Sigmoid colon (tissue), 7 donors: ENCODE measurements around the gene ABHD5. TPM values are rescaled to one million over a fixed set of nuclear protein-coding genes. Genes with fewer than 3 reads are reported as not detected.
A peak's percentile ranks its signal among the peaks of the same experiment; 100 is the strongest.

Experiments
- DNase-seq: peaks from one replicate; pipeline ENCODE4 v3.0.0-alpha.2; 2019
- H3K27ac ChIP-seq, 4 donors: fragments of 200-600 bp; sonication (generic); one replicate each; pipeline ENCODE4 v1.5.1; 2016 to 2019; ENCODE audit warnings: mild to moderate bottlenecking in 1 of 4
- H3K27me3 ChIP-seq, 3 donors: fragments of 200-600 bp; sonication (generic); one replicate each; pipeline ENCODE4 v1.5.1; 2019; ENCODE audit warnings: mild to moderate bottlenecking in 1 of 3
- H3K36me3 ChIP-seq, 4 donors: fragments of 200-600 bp; sonication (generic); one replicate each; pipeline ENCODE4 v1.5.1; 2016 to 2019
- H3K4me1 ChIP-seq, 4 donors: fragments of 200-600 bp; sonication (generic); one replicate each; pipeline ENCODE4 v1.5.1; 2017 to 2019
- H3K4me3 ChIP-seq, 4 donors: fragments of 200-600 bp; sonication (generic); one replicate each; pipeline ENCODE4 v1.5.1; 2017 to 2019; ENCODE audit warnings: mild to moderate bottlenecking in 2 of 4, moderate library complexity in 1 of 4
- H3K9me3 ChIP-seq, 4 donors: fragments of 200-600 bp in 3 of 4; sonication (generic) in 3 of 4; one replicate each; pipeline versions ENCODE4 v1.5.1 to v1.6.1; 2013 to 2019
- EP300 ChIP-seq, 4 donors: sonication (generic); formaldehyde crosslinking; IDR thresholded peaks; one replicate each; pipeline ENCODE4 v1.6.1; 2017; ENCODE audit warnings: antibody characterized with exemption in 4 of 4
- POLR2A ChIP-seq, 2 donors: fragments of 450-650 bp; IDR thresholded peaks; one replicate each; pipeline ENCODE4 v1.6.1; 2016; ENCODE audit warnings: antibody characterized with exemption in 2 of 2, mild to moderate bottlenecking in 2 of 2, moderate library complexity in 2 of 2
- POLR2AphosphoS5 ChIP-seq, 4 donors: sonication (generic); formaldehyde crosslinking; IDR thresholded peaks; one replicate each; pipeline ENCODE4 v1.6.1; 2017; ENCODE audit warnings: antibody characterized with exemption in 4 of 4
- WGBS, 2 donors: extraction: QIAGEN DNeasy Blood & Tissue Kit; methylation state at CpG; one replicate each; pipeline ENCODE4 v1.1.7; 2013; 5-methylcytosine and 5-hydroxymethylcytosine counted together
- intact Hi-C: fragments of 100-400 bp; cut with DNase I; formaldehyde crosslinking; loops from one replicate; pipeline ENCODE4 v1.15.1; 2023
- polyA plus RNA-seq, 3 donors: library from polyadenylated mRNA; stranded (reverse); fragments of 200-250 nt; gene quantifications; one replicate each; pipeline ENCODE4 v1.2.3, GENCODE V29; 2013
- total RNA-seq, 4 donors: library from RNA; depleted of rRNA; stranded (reverse); fragments of >200 nt; gene quantifications; one replicate each; pipeline ENCODE4 v1.1.0, GENCODE V29; 2016
- TF ChIP-seq, protein P1 (sequence below), 4 experiments: fragments of 450-650 bp in 3 of 4; fragments of 200-600 bp in 1 of 4; IDR thresholded peaks; one replicate each; pipeline ENCODE4 v1.5.1; 2016 to 2019; ENCODE audit warnings: antibody characterized with exemption in 4 of 4, mild to moderate bottlenecking in 3 of 4, moderate library complexity in 2 of 4
- donor health status: healthy with polysubstance abuse.
- donor health status: Bipolar disorder and iron deficiency.
- donor health status: healthy.

Gene ABHD5
- total and polyA plus RNA-seq, 7 donors = 11.1 to 48.3 (median 22.2) TPM

DNA sequence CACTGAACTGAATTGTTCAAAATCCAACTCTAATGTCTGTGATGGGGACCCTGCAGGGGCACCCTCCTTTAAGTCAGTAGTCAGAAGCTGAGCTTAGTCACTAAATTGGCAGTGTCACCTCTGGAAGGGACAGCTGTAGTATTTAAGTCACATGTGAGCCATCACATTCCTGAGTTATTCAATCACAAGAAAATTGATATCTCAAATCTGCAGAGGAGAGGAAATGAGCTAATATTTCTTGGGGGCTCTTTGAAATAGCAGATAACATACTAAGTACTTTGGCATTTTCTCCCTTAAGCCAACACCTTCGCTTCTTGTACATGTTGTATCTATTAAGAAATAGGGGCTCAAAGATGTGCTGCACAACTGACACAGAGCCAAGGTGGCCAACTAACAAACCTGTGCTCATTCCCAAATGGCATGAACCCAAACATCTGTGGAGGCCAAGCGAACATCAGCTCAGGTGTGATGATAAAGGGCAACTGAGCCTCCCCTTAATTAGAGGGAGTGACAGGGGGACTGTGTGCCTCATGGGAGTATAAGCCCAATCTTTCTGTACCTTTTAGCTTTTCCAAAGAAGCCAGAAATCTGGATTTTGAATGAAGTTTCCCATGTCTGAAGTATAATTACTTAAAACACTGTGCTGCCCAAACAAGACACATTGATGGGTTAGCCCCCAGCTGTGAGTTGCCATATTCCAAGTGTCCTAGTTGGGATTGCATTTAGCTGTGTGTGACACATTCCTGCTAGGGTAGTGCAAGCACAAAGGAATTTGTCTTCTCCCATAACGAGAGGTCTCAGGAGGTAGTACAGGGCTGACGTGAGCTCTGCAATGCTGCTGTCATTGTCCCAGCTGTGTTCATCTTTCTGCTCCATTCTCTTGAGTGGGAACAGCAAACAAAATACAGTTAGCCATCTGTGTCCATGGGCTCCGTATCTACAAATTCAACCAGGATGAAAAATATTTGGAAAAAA, 63.3 kb downstream of the ABHD5 start:
- DNase-seq = no peak
- TF ChIP-seq, protein P1, sequence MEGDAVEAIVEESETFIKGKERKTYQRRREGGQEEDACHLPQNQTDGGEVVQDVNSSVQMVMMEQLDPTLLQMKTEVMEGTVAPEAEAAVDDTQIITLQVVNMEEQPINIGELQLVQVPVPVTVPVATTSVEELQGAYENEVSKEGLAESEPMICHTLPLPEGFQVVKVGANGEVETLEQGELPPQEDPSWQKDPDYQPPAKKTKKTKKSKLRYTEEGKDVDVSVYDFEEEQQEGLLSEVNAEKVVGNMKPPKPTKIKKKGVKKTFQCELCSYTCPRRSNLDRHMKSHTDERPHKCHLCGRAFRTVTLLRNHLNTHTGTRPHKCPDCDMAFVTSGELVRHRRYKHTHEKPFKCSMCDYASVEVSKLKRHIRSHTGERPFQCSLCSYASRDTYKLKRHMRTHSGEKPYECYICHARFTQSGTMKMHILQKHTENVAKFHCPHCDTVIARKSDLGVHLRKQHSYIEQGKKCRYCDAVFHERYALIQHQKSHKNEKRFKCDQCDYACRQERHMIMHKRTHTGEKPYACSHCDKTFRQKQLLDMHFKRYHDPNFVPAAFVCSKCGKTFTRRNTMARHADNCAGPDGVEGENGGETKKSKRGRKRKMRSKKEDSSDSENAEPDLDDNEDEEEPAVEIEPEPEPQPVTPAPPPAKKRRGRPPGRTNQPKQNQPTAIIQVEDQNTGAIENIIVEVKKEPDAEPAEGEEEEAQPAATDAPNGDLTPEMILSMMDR (IDR thresholded peaks at IDR 0.05) = no peak
- TF ChIP-seq POLR2A (IDR thresholded peaks at IDR 0.05) = no peak
- no peak for TF ChIP-seq EP300 (IDR thresholded peaks at IDR 0.05)
- no peak for TF ChIP-seq POLR2AphosphoS5 (IDR thresholded peaks at IDR 0.05)
- 86% methylated on average over 5 of the region's 5 CpGs for WGBS, 2 donors
- no peaks in the 10 kb centered on the region for H3K9me3 ChIP-seq
- peaks cover 0 to 4% (median 3%) of the 10 kb centered on the region in 4 donors for H3K4me1 ChIP-seq
- H3K4me3 ChIP-seq = no peak overlapping the region
- H3K27me3 ChIP-seq = no peaks in the 10 kb centered on the region
- H3K36me3 ChIP-seq = no peaks in the 10 kb centered on the region
- H3K27ac ChIP-seq = no peak overlapping the region
- intact Hi-C loops = no loop called here

DNA sequence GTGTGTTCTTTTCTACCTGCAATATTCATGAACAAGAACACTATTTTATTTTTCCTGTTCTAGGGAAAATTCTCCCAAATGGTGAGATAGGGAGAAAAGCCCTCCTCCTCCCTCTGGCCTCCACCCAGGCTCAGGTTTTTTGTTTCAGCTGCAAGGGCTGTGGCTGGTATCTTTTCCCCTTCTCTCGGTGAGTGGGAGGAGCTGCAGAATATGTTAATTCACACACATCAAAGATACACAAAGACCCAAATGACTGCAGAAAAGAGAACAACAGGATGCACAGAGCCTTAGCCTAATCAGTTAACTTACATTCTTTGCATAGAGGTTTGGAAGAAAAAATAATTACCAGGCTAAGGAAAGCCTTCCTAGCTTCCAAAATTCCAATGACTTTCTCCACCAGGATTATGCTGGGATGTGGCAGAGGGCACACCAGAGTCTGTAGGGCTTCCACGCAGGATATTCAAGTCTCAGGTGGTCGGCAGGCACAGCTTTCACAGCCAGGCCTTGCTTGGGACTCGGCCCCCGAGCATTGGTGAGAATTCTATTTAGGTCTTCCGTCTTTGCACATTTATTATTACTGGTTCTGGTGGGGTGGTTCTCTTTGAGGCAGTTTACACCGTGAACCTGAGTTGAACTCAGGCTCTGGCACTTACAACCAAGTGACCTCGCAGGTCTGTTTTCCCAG, 64.9 kb downstream of the ABHD5 start:
- 75 to 77% methylated on average over 8 of the region's 8 CpGs for WGBS, 2 donors
- Histone ChIP-seq H3K27me3 (no peaks in the 10 kb centered on the region), H3K9me3 (no peaks in the 10 kb centered on the region), H3K27ac (no peak overlapping the region), H3K4me3 (no peak overlapping the region), H3K4me1 (peaks cover 0 to 12% (median 10%) of the 10 kb centered on the region in 4 donors), H3K36me3 (no peaks in the 10 kb centered on the region)
- intact Hi-C loops = no loop called here
- TF ChIP-seq EP300 (IDR thresholded peaks at IDR 0.05) = no peak
- no peak for TF ChIP-seq POLR2A (IDR thresholded peaks at IDR 0.05)
- TF ChIP-seq, protein P1 (IDR thresholded peaks at IDR 0.05) = no peak
- no peak for TF ChIP-seq POLR2AphosphoS5 (IDR thresholded peaks at IDR 0.05)
- DNase-seq = no peak

DNA sequence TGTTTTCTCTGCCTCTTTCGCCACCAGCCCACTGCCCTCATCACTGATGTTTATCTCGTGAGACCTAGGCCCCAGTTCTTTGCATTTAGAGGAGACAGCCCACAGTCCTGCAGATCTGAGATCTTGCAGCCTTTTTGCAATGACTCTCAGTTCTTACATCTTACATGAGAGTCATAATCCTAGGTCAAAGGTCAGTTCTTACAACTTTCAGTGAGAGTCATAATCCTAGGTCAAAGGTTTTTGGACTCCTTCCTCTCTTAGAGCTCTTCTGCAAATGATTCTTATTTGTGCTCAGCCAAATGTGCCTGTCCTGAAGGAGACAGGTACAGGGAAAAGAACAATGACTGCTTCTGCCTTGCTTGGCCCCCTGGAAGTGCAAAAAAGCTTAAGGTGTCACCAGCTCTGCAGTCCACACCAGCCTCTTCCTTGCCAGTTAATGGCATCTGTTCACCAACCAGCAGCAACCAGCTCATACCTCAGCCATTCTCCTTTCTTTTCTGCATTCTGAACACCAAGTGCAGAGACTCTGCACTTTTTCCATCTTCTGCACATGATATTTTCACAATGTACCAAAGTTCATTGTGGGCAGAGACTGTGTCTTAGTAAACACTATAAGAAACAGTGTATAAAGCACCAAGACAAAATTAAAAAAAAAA, 67.1 kb downstream of the ABHD5 start:
- 80 to 94% methylated on average over 2 of the region's 2 CpGs for WGBS, 2 donors
- no peak for DNase-seq
- H3K27ac ChIP-seq = no peak overlapping the region
- intact Hi-C loops = no loop called here
- H3K4me1 ChIP-seq = peaks cover 0 to 12% (median 10%) of the 10 kb centered on the region in 4 donors
- H3K36me3 ChIP-seq = no peaks in the 10 kb centered on the region
- H3K27me3 ChIP-seq = no peaks in the 10 kb centered on the region
- no peak for TF ChIP-seq EP300 (IDR thresholded peaks at IDR 0.05)
- TF ChIP-seq POLR2A (IDR thresholded peaks at IDR 0.05) = no peak
- TF ChIP-seq, protein P1 (IDR thresholded peaks at IDR 0.05) = no peak
- TF ChIP-seq POLR2AphosphoS5 (IDR thresholded peaks at IDR 0.05) = no peak
- no peak overlapping the region for H3K4me3 ChIP-seq
- no peaks in the 10 kb centered on the region for H3K9me3 ChIP-seq

DNA sequence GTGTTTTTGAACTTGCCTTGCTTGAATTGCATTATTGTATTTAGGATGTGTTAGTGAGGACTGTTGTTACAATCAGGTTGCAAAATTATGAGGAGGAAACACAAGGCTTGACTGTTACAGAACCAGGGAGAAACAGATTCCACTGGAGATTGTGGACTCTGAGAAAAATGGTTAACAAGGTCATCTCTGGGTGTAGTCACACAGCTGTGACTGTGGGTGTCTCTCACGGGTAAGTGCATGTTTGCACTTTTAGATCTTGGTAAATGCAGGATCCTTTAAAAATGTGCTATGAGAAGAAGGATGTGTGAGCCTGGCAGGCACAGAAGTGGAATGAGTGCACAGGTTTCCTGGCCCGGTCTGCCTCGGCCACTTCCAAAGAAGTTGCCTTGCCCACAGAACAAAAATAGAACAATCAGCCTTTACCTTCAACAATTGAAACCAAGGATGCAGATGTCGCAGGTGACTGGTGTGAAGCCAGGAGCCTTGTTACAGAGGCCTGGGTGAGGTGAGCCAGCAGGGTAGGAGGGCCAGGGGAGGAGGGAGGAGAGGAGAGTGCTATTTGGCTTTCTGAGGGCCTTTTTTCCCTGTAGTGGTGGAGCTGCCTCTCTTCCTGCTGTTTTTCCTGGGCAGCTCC, 68.0 kb downstream of the ABHD5 start:
- 65 to 66% methylated on average over 4 of the region's 4 CpGs for WGBS, 2 donors
- H3K9me3 ChIP-seq = no peaks in the 10 kb centered on the region
- TF ChIP-seq, protein P1 (IDR thresholded peaks at IDR 0.05) = no peak
- TF ChIP-seq POLR2AphosphoS5 (IDR thresholded peaks at IDR 0.05) (no peak), POLR2A (IDR thresholded peaks at IDR 0.05) (no peak), EP300 (IDR thresholded peaks at IDR 0.05) (no peak)
- no peaks in the 10 kb centered on the region for H3K27me3 ChIP-seq
- no peaks in the 10 kb centered on the region for H3K36me3 ChIP-seq
- peaks cover 0 to 12% (median 10%) of the 10 kb centered on the region in 4 donors for H3K4me1 ChIP-seq
- DNase-seq = no peak
- H3K4me3 ChIP-seq = no peak overlapping the region
- H3K27ac ChIP-seq = peak overlapping the region in 1 of 4 donors; percentile 29
- intact Hi-C loops = no loop called here
